Endothelial cell of umbilical vein (primary cell): Measurements from ENCODE around the gene IL10RA.

ENCODE experiments used
- CTCF ChIP-seq, 2 donors: IDR thresholded peaks; 1 replicate in 1 of 2; 2 replicates in 1 of 2; pipeline ENCODE4 v1.5.1; 2011; ENCODE audit warnings: low read length in 2 of 2, mild to moderate bottlenecking in 2 of 2, moderate library complexity in 2 of 2, control low read depth in 1 of 2, inconsistent platforms in 1 of 2, low read depth in 1 of 2; ENCODE audit not compliant: insufficient read depth in 1 of 2; ENCODE audit errors: extremely low read depth in 1 of 2
- POLR2AphosphoS5 ChIP-seq: IDR thresholded peaks from 2 replicates; pipeline ENCODE4 v1.6.1; 2012; ENCODE audit warnings: low read depth, mild to moderate bottlenecking, control low read depth, low read length, moderate library complexity; ENCODE audit not compliant: insufficient read depth

- no peak for TF ChIP-seq CTCF (IDR thresholded peaks at IDR 0.05; ENCODE audit: extremely low read depth in 1 of 2, insufficient read depth in 1 of 2, low read depth in 1 of 2, low read length in 2 of 2)
- TF ChIP-seq POLR2AphosphoS5 = no peak
Observed at GRCh38 chr11:117944554-117944953, 41.6 kb upstream of the IL10RA start.
